ENCODE measurements around the gene EFNA5.

GRCh38 chr5:107367939-107368338, 302.8 kb downstream of the EFNA5 start:
- TF ChIP-seq, protein P1, sequence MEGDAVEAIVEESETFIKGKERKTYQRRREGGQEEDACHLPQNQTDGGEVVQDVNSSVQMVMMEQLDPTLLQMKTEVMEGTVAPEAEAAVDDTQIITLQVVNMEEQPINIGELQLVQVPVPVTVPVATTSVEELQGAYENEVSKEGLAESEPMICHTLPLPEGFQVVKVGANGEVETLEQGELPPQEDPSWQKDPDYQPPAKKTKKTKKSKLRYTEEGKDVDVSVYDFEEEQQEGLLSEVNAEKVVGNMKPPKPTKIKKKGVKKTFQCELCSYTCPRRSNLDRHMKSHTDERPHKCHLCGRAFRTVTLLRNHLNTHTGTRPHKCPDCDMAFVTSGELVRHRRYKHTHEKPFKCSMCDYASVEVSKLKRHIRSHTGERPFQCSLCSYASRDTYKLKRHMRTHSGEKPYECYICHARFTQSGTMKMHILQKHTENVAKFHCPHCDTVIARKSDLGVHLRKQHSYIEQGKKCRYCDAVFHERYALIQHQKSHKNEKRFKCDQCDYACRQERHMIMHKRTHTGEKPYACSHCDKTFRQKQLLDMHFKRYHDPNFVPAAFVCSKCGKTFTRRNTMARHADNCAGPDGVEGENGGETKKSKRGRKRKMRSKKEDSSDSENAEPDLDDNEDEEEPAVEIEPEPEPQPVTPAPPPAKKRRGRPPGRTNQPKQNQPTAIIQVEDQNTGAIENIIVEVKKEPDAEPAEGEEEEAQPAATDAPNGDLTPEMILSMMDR (IDR thresholded peaks at IDR 0.05 in 2 of 3, conservative IDR thresholded peaks at IDR 0.05 in 1 of 3; ENCODE audit: borderline replicate concordance in 1 of 3, insufficient read depth in 1 of 3, low read depth in 2 of 3, low read length in 2 of 3), result no peak
- no peak for TF ChIP-seq EZH2 (IDR thresholded peaks at IDR 0.05)
- no peak for TF ChIP-seq SIN3A (IDR thresholded peaks at IDR 0.05; ENCODE audit: low read depth)
- TF ChIP-seq CEBPB (IDR thresholded peaks at IDR 0.05; ENCODE audit: low read depth), result no peak
- no peak for TF ChIP-seq POLR2A (IDR thresholded peaks at IDR 0.05; ENCODE audit: borderline replicate concordance, extremely low read depth, insufficient read depth, insufficient read length)
- TF ChIP-seq POLR2AphosphoS5 (IDR thresholded peaks at IDR 0.05; ENCODE audit: low read depth, low read length), result no peak
- no peak for TF ChIP-seq FOSL1 (IDR thresholded peaks at IDR 0.05; ENCODE audit: low read depth)
- no peak for TF ChIP-seq EGR1 (IDR thresholded peaks at IDR 0.05; ENCODE audit: low read depth)
- TF ChIP-seq RAD21 (IDR thresholded peaks at IDR 0.05; ENCODE audit: low read depth), result no peak
- no peak for TF ChIP-seq JUND (IDR thresholded peaks at IDR 0.05)
- no peak for TF ChIP-seq ZFX (IDR thresholded peaks at IDR 0.05)
- no peak for TF ChIP-seq EZH2phosphoT487 (IDR thresholded peaks at IDR 0.05; ENCODE audit: borderline replicate concordance)
- TF ChIP-seq, protein P2, sequence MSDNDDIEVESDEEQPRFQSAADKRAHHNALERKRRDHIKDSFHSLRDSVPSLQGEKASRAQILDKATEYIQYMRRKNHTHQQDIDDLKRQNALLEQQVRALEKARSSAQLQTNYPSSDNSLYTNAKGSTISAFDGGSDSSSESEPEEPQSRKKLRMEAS (IDR thresholded peaks at IDR 0.05), result no peak
- TF ChIP-seq SP1 (IDR thresholded peaks at IDR 0.05; ENCODE audit: low read depth), result no peak
